NCI-H345 treated with DMSO at 0.1 percent for 48 hours (cell line): ENCODE data around the gene VPS26C.

Experiments used
- DNase-seq: peaks from one replicate; lab custom pipeline; 2025; ENCODE audit not compliant: unreplicated experiment; lab: John Stamatoyannopoulos, UW

The VPS26C gene

DNA sequence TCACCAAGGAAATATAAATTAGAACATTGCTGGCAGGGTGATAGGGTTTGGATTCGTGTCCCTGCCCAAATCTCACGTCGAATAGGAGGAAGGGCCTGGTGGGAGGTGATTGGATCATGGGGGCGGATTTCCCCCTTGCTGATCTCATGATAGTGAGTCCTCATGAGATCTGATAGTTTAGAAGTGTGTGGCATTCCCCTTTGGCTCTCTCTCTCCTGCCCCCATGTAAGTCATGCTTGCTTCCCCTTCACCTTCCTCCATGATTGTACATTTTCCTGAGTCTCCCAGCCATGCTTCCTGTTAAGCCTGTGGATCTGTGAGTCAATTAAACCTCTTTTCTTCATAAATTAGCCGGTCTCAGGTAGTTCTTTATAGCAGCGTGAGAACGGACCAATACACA lies 60.6 kb downstream of the VPS26C start:
- no peak for DNase-seq

- DNase-seq = no peak
Observed at GRCh38 chr21:37204580-37204979, 62.6 kb downstream of the VPS26C start.

DNA sequence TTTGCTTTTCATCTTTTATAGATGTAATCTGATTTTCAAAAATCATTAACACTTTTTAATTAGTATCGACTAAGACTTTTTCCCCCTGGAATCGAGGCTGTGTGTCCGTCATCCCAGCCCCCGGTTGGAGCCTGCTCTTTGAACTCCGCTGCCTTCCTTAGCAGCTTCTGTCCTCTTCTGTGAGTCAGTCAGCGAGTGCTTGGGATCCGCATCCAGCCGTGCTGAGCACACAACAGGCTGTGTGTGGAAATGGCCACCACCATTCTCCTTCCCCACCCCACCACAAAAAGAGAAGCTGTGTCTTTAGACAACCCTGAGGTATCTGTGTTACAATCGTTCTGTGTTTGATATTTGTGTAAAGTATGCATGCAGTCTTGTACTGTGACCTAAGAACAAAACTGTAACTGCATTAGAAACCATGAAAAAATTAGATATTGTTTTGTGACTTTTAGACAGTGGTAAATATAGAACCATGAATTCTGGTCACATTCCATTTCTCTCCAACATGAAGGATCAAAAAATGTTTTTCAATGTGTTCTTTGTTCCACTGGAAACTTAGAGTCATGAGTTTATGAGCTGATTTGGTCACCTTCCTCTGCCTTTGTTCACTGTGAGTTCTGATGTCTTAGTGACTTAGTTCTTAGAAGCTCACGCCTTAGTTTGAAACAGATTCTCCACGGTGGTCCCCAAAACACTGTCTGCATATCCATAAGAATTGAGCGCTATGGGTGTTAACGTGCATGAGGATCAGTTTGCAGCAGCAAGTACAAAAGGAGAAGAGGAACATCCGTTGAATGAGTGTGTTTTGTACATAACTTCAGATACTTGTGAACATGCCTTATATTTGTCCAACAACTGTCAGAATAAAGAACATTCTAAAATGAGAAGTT lies 64.7 kb downstream of the VPS26C start:
- DNase-seq = no peak

DNA sequence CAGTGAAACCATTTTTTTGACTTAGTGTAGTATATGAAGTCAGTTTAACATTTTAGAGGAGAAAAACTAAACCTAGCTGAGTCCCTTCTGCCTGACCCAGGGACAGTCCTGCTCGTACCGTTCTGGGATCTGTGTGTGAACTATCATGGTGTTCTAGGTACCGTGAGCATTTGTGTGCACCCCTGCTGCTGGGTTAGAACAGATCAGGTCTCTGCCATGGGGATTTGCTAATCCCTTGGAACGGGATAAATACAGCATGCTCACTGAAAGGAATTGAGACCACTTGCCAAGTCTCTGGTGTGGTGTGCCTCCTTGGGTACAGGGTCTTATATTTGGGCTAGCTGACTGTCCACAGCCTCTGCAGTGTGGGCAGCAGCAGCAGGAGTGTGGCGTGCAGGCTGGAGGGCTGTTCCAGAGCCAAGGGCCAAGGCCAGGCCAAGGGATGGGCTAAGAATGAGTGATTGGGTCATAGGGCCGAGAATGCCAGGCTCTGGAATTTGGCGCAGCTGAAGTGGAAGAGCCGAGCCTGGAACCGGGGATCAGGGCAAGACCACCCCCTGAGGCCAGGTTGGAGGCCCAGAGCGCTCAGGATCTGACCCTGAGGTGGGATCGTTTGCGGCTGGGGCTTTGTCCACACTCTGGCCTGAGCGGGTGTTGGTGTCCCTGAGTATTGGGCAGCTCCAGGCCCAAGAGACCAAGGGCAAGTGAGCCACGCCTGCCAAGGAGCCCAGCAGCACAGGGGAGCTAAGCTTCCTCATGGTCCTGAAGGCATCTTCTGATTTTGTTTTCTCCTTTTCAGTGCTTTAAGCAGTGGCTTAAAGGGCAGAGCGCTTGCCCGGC lies 66.3 kb downstream of the VPS26C start:
- DNase-seq = no peak

- DNase-seq = no peak
Observed at GRCh38 chr21:37199057-37199924, 67.8 kb downstream of the VPS26C start.

DNA sequence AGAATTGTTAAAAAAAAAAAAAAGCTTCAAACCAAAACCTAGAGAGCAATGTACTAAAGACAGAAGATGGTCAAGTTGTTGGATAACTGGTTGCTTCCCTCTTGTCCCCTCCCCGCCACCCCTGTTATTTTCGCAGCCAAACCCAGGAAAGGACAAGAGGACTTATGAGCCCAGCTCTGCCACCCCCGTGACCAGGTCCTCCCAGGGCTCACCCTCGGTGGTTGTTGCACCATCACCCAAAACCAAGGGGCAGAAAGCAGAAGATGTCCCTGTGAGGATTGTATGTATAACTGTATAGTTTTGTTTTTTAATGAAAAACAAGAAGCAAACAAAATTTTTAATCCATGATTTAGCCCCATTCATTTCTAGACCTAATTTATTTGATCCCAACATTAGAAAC lies 69.4 kb downstream of the VPS26C start:
- DNase-seq = no peak

GRCh38 chr21:37196847-37197246 lies 70.3 kb downstream of the VPS26C start:
- DNase-seq = no peak

DNA sequence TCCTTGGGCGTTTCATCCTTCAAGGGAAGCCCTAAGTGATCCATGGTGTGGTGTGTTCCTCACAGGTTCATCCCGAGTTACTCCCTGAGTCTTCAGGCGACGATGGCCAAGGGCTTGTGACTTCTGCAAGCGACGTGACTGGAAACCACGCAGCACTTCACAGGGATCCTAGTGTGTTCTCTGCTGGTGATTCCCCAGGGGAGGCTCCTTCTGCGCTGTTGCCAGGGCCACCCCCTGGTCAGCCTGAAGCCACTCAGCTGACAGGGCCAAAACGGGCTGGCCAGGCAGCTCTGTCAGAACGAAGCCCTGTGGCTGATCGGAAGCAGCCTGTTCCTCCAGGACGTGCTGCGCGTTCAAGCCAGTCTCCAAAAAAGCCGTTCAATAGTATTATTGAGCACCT lies 71.5 kb downstream of the VPS26C start:
- no peak for DNase-seq

- DNase-seq = no peak
Observed at GRCh38 chr21:37195059-37195458, 72.1 kb downstream of the VPS26C start.

- no peak for DNase-seq
Observed at GRCh38 chr21:37193676-37194075, 73.5 kb downstream of the VPS26C start.

DNA sequence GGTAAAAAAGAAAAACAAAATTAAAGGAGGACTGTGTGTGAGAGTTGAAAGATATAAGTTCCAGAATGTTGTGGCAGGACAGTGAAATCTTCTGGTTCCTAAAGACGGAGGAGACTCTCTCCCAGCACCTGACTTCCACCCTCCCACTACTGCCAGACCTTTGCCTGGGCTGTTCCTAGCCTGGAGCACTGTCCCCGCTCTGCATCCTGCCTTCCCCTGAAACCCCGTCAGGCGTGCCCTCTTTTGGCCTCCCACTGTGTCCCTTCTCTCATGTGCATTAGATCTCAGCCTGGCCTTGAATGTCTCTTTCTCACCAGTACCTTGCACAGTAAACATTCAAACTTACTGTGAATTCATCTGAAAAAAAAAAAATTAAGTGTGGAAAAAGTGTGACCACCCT lies 74.1 kb downstream of the VPS26C start:
- DNase-seq = no peak

DNA sequence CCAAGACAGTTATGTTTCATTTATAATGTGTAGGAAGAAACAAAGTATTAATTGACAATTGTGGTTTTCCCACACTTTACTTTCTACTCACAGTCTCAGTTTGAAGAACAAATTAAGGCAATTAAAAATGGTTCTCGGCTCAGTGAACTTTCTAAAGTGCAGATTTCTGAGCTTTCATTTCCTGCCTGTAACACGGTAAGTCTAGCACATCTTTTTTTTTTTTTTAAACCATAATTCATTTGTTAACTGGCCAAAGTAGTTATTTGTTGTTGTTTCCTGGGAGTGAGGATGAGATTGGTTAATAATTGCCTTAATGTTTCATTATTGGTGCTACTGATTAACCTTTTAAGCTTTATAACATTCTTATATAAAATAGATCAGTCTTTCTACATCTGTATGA lies 75.1 kb downstream of the VPS26C start:
- DNase-seq = no peak

GRCh38 chr21:37188825-37189224 lies 78.3 kb downstream of the VPS26C start:
- DNase-seq = no peak

- no peak for DNase-seq
Observed at GRCh38 chr21:37186983-37187382, 80.2 kb downstream of the VPS26C start.

DNA sequence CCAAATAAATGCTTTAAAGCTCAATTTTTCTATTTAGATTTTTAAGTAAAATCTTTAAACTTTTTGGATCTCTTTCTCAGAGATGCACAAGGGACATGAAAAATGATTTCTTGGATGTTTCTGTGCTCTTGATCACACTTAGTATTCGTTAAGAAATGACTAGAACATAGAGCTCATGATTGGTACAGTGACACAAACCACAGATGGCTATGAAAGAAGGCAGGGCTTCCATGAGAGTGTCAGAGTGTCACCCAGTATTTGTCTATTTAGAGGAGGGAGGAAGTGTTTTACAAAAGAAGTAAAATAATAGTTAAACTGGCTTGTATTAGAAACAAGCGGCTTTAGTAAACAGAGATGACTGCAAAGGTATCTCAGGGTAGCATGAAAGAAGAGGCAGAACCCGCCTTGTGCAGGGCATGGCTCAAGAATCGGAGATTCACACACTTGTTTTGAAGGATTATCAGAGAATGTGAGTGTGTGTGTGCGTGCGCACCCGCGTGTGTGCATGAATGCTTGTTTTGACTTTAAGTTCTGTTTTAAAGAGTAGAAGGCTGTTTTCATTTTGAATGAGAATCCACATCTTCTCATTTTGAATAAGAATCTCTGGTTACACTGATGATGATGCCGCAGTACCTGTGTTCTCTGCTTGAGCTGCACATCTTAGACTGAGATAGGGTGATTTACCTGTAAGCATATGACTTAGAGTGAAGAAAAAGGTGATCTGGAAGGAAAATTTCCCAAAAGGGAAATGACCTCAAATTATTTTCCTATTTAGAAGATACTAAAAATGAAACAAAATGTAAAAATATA lies 82.1 kb downstream of the VPS26C start:
- DNase-seq = no peak

DNA sequence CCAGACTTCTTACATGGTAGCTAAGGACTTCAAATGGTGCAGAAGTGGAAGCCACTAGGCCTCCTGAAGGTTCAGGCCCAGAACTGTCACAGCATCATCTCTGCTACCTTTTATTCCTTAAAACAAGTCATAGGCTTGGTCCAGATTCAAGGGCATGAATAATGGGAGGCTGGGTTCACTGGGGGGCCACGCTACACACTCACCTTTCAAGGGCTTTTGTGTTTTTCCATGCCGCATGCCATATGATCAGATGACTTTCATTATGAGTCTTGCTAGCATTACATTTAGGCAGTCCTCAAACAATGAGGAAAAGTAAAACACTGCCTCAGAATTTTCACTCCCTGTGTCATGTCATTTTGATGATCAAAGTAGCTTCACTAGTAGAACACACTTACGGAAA lies 83.4 kb downstream of the VPS26C start:
- no peak for DNase-seq

DNA sequence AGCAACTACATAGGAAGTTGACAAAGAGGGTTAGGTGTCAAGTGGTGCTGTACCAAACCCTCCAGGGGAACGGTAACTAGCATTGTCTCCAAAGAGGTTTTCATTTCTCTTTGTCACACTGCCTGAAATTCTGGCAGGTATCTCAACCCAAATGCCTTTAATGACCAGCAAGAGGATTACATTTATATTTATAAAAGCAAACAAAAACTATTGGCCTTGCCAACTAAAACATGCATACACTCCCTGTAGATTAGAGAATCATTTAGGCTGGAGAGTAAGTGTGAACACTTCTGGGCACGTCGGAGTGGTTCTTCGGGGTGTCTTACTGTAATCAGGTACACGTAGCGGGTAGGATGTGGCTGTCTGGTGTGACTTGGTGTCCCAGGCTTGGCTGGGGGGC lies 84.9 kb downstream of the VPS26C start:
- DNase-seq = no peak

DNA sequence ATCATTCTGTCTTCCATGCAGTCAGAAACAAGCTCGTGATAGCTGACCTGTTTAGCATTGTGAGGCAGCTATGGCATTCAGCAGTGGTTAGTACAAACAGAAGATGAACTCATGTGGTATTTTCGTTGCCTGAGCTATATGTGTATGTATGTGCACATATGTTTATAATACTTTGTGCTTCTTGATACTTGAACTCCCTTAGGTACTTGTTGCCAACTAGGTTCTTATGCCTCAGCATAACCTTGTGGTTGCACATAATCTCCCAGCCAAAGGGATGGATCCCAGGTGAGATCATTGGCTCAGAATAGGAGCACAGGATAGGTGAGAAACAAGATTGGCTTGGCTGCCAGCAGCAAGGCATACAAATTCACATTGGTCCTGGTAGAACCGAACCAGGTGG lies 86.1 kb downstream of the VPS26C start:
- DNase-seq = no peak

GRCh38 chr21:37176716-37177115 lies 90.4 kb downstream of the VPS26C start:
- no peak for DNase-seq
